Skin of body (tissue), 2 donors: Measurements from ENCODE around the gene COL4A2. TPM values are rescaled to one million over a fixed set of nuclear protein-coding genes. Genes with fewer than 3 reads are reported as not detected.

ENCODE experiments used
- DNase-seq: peaks from one replicate; lab custom pipeline; 2025; lab: John Stamatoyannopoulos, UW
- total RNA-seq: library from RNA; depleted of rRNA; stranded (reverse); fragments of >200 nt; gene quantifications from one replicate; pipeline ENCODE4 v1.2.3, GENCODE V29; 2014

Gene COL4A2
- 479 TPM for total RNA-seq

- peak; percentile 39 for DNase-seq
Observed at GRCh38 chr13:110306960-110307766, at the start of gene COL4A2, which contains the start of gene COL4A1. TSS of gene COL4A2 (plus strand) at chr13:110307284. CDS start at chr13:110307904, 620 bp downstream. TSS of gene COL4A1 (minus strand) at chr13:110307157. CDS start at chr13:110307027, 130 bp downstream.

- no peak for DNase-seq
Observed at GRCh38 chr13:110257408-110257807, 49.7 kb upstream of the COL4A2 start.

- no peak for DNase-seq
Observed at GRCh38 chr13:110258876-110259631, 48.0 kb upstream of the COL4A2 start.

GRCh38 chr13:110259651-110260050 is 47.4 kb upstream of the COL4A2 start:
- no peak for DNase-seq

GRCh38 chr13:110261166-110262081 is 45.7 kb upstream of the COL4A2 start:
- DNase-seq = no peak

GRCh38 chr13:110262082-110262436 is 45.0 kb upstream of the COL4A2 start:
- DNase-seq = no peak

- DNase-seq = no peak
Observed at GRCh38 chr13:110262508-110263291, 44.4 kb upstream of the COL4A2 start.

- DNase-seq = no peak
Observed at GRCh38 chr13:110263404-110263803, 43.7 kb upstream of the COL4A2 start.

GRCh38 chr13:110263888-110264287 is 43.2 kb upstream of the COL4A2 start:
- DNase-seq = no peak

GRCh38 chr13:110264685-110265275 is 42.3 kb upstream of the COL4A2 start:
- no peak for DNase-seq

- DNase-seq = no peak
Observed at GRCh38 chr13:110265341-110265681, 41.8 kb upstream of the COL4A2 start.

- DNase-seq = no peak
Observed at GRCh38 chr13:110265682-110266430, 41.2 kb upstream of the COL4A2 start.

- no peak for DNase-seq
Observed at GRCh38 chr13:110266431-110266809, 40.7 kb upstream of the COL4A2 start.

GRCh38 chr13:110266983-110267382 is 40.1 kb upstream of the COL4A2 start:
- no peak for DNase-seq

- DNase-seq = no peak
Observed at GRCh38 chr13:110268061-110268460, 39.0 kb upstream of the COL4A2 start.

GRCh38 chr13:110268576-110269185 is 38.4 kb upstream of the COL4A2 start:
- no peak for DNase-seq

GRCh38 chr13:110269509-110270185 is 37.4 kb upstream of the COL4A2 start:
- DNase-seq = no peak

- no peak for DNase-seq
Observed at GRCh38 chr13:110270507-110270906, 36.6 kb upstream of the COL4A2 start.

- DNase-seq = no peak
Observed at GRCh38 chr13:110271313-110271712, 35.8 kb upstream of the COL4A2 start.
